Endothelial cell (in vitro differentiated cells): ENCODE measurements around the gene PTH. TPM values are rescaled to one million over a fixed set of nuclear protein-coding genes. Genes with fewer than 3 reads are reported as not detected.

Source experiments
- DNase-seq: peaks from one replicate; pipeline ENCODE4 v3.0.0; 2021; ENCODE audit warnings: low spot score
- H3K27ac Mint-ChIP-seq: one replicate; pipeline ENCODE4 v1.8.0; 2021; ENCODE audit warnings: mixed read lengths, inconsistent platforms; ENCODE audit not compliant: unreplicated experiment
- H3K27me3 Mint-ChIP-seq: one replicate; pipeline ENCODE4 v1.8.0; 2021; ENCODE audit warnings: mild to moderate bottlenecking, moderate library complexity, mixed read lengths, inconsistent platforms; ENCODE audit not compliant: unreplicated experiment
- H3K36me3 Mint-ChIP-seq: one replicate; pipeline ENCODE4 v1.8.0; 2021; ENCODE audit warnings: mild to moderate bottlenecking, low read depth, mixed read lengths, inconsistent platforms; ENCODE audit not compliant: unreplicated experiment
- H3K4me1 Mint-ChIP-seq: one replicate; pipeline ENCODE4 v1.8.0; 2021; ENCODE audit warnings: mild to moderate bottlenecking, mixed read lengths, inconsistent platforms; ENCODE audit not compliant: unreplicated experiment
- H3K4me3 Mint-ChIP-seq: one replicate; pipeline ENCODE4 v1.8.0; 2021; ENCODE audit warnings: mild to moderate bottlenecking, mixed read lengths, inconsistent platforms; ENCODE audit not compliant: unreplicated experiment
- H3K9me3 Mint-ChIP-seq: one replicate; pipeline ENCODE4 v1.8.0; 2021; ENCODE audit warnings: mixed read lengths, inconsistent platforms; ENCODE audit not compliant: unreplicated experiment
- CTCF ChIP-seq: fragments of 200-600 bp; sonication (generic); IDR thresholded peaks from one replicate; pipeline ENCODE4 v1.5.0; 2021; ENCODE audit warnings: antibody characterized with exemption; ENCODE audit not compliant: unreplicated experiment
- total RNA-seq: library from RNA; stranded (reverse); fragmentation: NEBNext Ultra II Directional; extraction: Animal tissue kit (Norgen Biotek cat#: 25700); gene quantifications from one replicate; pipeline ENCODE4 v1.2.1, GENCODE V29; 2021; ENCODE audit not compliant: unreplicated experiment

The PTH gene
- total RNA-seq, 1 donor from 2014 or later: not detected

GRCh38 chr11:13480198-13480597 is 15.6 kb downstream of the PTH start:
- no peaks in the 10 kb centered on the region for H3K36me3 Mint-ChIP-seq
- H3K9me3 Mint-ChIP-seq: no peaks in the 10 kb centered on the region
- peaks cover 2% of the 10 kb centered on the region for H3K27me3 Mint-ChIP-seq
- no peak for TF ChIP-seq CTCF
- H3K4me3 Mint-ChIP-seq: no peak overlapping the region
- DNase-seq: no peak
- no peaks in the 10 kb centered on the region for H3K4me1 Mint-ChIP-seq
- no peak overlapping the region for H3K27ac Mint-ChIP-seq

- H3K4me1 Mint-ChIP-seq: no peaks in the 10 kb centered on the region
- no peak overlapping the region for H3K4me3 Mint-ChIP-seq
- H3K27ac Mint-ChIP-seq: no peak overlapping the region
- DNase-seq: no peak
- no peak for TF ChIP-seq CTCF
- H3K27me3 Mint-ChIP-seq: peaks cover 2% of the 10 kb centered on the region
- no peaks in the 10 kb centered on the region for H3K9me3 Mint-ChIP-seq
- H3K36me3 Mint-ChIP-seq: no peaks in the 10 kb centered on the region
Measured at GRCh38 chr11:13479688-13480087, 16.1 kb downstream of the PTH start.

- H3K4me3 Mint-ChIP-seq: no peak overlapping the region
- H3K36me3 Mint-ChIP-seq: no peaks in the 10 kb centered on the region
- TF ChIP-seq CTCF: no peak
- H3K27ac Mint-ChIP-seq: no peak overlapping the region
- H3K4me1 Mint-ChIP-seq: no peaks in the 10 kb centered on the region
- no peaks in the 10 kb centered on the region for H3K27me3 Mint-ChIP-seq
- DNase-seq: no peak
- H3K9me3 Mint-ChIP-seq: no peaks in the 10 kb centered on the region
Measured at GRCh38 chr11:13475091-13475490, 20.7 kb downstream of the PTH start.

- no peak overlapping the region for H3K27ac Mint-ChIP-seq
Measured at GRCh38 chr11:13473013-13473722, 22.6 kb downstream of the PTH start.

More at GRCh38 chr11:13473013-13473722, 22.6 kb downstream of the PTH start:
- no peak for DNase-seq
- no peak overlapping the region for H3K4me3 Mint-ChIP-seq
- H3K27me3 Mint-ChIP-seq: peaks cover 2% of the 10 kb centered on the region
- no peak for TF ChIP-seq CTCF
- H3K4me1 Mint-ChIP-seq: no peaks in the 10 kb centered on the region
- no peaks in the 10 kb centered on the region for H3K9me3 Mint-ChIP-seq
- no peaks in the 10 kb centered on the region for H3K36me3 Mint-ChIP-seq
